Posterior vena cava (tissue), 2 donors: ENCODE measurements around the gene PTPRU. TPM values are rescaled to one million over a fixed set of nuclear protein-coding genes. Genes with fewer than 3 reads are reported as not detected.

Experiments used
- DNase-seq: peaks from one replicate; pipeline ENCODE4 v3.0.0-alpha.2; 2020; ENCODE audit warnings: low spot score
- intact Hi-C, 2 donors: fragments of 100-400 bp; cut with DNase I; formaldehyde crosslinking; loops; one replicate each; pipeline versions ENCODE4 v1.14.1 to v1.14.2; 2022 to 2023
- total RNA-seq, 2 donors: library from RNA; stranded (reverse); fragmentation: NEBNext Ultra II Directional; extraction: Animal tissue kit (Norgen Biotek cat#: 25700); gene quantifications; one replicate each; pipeline ENCODE4 v1.2.1, GENCODE V29; 2021
- donor health status: DM: yes; HTN: yes; CAD: no.
- donor health status: DM: yes; HTN: yes; CAD: no.

The PTPRU gene
- total RNA-seq, 2 donors from 2014 or later = 12.3 to 16.5 TPM

DNA sequence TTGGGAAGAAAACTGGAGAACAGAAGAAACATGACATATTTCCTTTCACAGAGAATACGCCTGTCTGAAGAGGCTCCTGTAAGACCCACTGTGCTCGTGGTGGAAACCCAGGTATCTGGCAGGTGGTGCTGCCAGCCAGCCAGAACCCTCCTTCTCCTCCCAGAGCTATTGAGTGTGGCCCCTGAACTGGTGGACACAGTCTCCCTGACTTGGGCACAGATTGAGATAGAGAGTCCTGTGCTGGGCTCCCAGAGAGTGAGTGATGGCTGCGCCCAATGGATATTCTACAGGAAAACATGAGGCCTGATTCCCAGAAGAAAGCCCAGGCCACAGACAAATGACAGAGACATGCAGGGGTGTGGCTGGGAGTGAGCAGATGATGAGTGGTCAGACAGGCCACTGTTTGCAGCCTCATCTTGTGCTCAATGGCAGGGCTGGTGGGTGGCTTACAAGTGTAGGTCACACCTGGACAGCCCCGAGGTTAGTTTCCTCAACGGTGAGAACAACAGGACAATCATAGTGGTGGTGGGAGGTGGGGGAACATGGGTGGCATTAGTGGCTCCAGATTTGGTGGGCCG, 127.9 kb downstream of the PTPRU start:
- no peak for DNase-seq
- intact Hi-C loops = no loop called here

DNA sequence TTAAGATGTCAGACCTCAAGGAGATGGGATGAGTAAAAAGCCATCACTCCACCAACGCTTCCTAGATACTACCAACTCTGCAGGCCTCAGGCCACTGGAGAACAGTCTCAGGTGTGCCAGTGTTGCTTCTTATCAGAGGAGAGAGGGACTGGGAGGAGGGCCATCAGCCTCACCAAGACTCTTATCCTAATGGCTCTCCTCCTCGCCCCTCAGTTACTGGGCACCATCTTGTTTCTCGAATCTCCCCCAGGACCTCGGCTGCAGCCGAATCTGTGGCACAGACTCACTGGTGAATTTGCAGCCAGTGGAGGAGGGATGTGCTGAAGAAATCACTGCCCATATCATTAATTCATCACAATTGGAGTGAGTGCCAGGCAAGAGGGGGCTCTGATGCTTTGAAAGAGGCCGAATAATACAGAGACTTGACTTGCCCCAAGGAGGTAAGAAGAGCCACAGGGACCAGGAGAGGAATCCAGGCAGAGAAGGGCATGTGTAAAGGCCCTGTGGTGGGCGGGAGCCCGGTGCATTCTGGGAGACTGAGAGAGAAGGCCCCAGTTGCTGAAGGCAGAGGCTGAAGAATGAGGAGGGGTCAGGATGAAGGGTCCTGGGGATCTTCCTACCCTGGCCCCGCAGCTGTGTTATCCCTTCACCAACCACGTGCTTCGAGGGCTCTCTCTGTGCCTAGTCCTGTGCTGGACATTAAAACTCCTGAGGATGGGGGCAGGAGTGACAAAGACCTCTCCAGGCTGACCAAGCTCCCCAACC, 129.8 kb downstream of the PTPRU start:
- intact Hi-C loops = no loop called here
- no peak for DNase-seq

DNA sequence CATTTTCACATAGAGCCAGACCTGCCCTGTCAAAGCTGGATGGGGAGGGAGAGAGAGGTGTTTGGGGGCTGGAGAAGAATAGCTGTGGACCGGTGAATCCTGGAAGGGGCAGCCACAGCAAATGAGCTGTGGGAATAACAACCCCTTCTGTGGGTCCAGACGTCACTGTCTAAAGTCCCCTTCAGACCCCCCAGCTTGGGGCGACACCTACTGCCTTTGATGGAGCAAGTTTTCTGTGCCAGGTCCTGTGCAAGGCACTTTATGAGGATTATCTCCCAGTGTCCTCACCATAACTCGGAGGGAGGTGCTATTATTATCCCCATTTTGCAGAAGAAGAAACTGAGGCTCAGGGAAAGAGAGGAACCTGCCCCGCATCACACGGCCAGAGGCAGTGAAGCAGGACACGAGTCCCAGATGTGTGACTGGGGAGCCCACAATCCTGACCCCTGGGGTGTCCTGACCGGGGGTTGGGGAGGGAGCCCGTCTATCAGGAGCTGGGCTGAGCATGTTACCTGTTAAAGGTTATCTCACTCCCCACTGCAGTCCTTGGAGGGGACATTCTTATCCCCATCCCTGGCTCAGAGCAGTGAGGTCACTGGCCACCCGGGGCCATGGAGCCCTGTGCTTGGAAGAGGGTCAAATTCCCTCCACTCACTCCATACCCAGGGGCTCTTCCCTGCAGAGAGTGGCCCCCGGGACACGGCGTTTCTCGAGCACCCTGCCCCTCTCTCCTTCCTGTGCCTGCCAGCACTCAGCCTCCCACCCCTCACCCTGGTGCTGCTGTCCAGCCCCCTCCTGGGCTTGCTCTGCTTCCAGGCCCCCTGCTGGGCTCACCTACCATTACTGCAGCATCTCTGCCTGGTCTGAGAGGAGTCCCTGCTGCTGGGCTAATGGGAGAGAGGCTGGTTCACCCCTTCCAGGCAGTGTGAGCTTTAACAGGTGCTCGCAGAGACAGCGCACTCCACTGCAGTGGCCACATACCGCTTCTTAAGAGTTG, 132.9 kb downstream of the PTPRU start:
- DNase-seq = no peak

DNA sequence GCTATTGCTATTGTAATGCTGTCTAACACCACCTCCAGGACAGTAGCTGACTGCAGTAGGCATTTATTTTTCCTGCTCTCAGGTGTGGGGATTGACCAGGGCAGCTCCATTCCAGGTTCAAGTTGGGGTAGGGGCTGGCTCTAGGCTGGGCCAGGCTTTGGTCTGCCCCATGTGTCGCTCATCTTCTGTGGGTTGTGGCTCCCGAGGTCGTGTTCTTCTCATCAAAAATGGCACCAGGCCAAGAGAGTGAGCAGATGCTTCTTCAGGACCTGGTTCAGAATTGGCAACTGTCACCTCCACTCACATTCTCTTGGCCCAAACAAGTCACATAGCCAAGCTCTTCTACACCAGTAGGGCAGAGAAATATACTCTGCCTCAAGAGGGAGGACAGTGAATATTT, 133.7 kb downstream of the PTPRU start:
- intact Hi-C loops = no loop called here
- DNase-seq = no peak

More for the DNA sequence above, 132.9 kb downstream of the PTPRU start:
- intact Hi-C loops = no loop called here

DNA sequence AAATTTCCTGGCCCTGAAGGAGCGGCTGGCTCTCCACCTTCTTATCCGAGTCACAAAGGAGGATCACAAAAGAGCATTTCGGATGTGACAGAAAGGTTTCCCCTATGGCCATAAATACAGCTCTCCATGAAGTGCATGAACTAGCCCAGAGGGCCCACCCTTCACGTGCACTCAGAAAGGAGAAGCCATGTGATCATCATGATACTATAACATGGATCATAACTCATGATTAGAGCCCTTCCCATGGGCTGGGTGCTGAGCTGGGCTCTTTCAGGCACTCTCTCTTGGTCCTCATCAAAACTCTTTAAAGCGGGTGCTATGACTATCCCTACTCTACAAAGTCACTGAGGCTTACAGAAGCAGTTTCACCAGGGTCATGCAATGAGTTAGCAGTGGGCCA, 135.0 kb downstream of the PTPRU start:
- intact Hi-C loops = no loop called here
- no peak for DNase-seq

DNA sequence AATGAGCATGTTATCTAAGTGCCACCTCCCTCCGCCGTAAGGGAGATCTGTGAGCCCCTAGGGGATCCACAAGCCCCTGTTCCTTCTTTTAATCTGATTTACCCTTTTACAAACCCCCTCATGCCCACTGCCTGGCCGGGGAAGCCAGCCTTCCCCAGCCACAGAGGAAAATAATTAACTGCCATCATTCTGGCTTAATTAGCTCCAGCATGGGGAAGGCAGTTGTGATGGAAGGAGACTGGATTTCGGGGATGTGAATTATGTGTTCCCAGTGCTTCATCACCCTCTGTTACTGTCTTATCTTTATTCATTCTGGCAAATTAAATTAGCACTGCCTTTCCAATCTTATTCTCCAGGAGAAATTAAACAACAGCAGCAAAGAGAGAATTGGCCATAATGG, 135.8 kb downstream of the PTPRU start:
- no peak for DNase-seq
- intact Hi-C loops = no loop called here

Other genes starting within 250 kb of the PTPRU start
- 10 to 100 TPM; 20.8 to 23.6 TPM for gene TMEM200B, start 112.6 kb upstream of the PTPRU start, total RNA-seq
- gene SRSF4, start 54.6 kb upstream of the PTPRU start, total RNA-seq = 10 to 100 TPM; 62.9 to 77.8 TPM
- 10 to 100 TPM; 13.9 to 20.0 TPM for gene MECR, start 5.6 kb upstream of the PTPRU start, total RNA-seq